ENCODE data around the gene GDPD3.
A peak's percentile ranks its signal among the peaks of the same experiment; 100 is the strongest.
"Not testable (repeated sequence)": the region's sequence is repeated elsewhere in the genome, so short reads cannot be mapped to it uniquely, and the experiment has no call there.

Gene GDPD3

GRCh38 chr16:30116291-30117207 lies 3.2 kb upstream of the GDPD3 start:
- no peak overlapping the region for H3K4me3 ChIP-seq (ENCODE audit: low read depth, low read length)
- no peak for TF ChIP-seq CTCF (IDR thresholded peaks at IDR 0.05; ENCODE audit: low read depth, low read length, missing control alignments)
- DNase-seq (ENCODE audit: low read depth), result no peak

- no peak overlapping the region for H3K4me3 ChIP-seq (ENCODE audit: low read depth, low read length)
- no peak for TF ChIP-seq CTCF (IDR thresholded peaks at IDR 0.05; ENCODE audit: low read depth, low read length, missing control alignments)
- DNase-seq (ENCODE audit: low read depth), result no peak
Observed at GRCh38 chr16:30115238-30115637, 1.9 kb upstream of the GDPD3 start.

- DNase-seq (ENCODE audit: low read depth), result not testable (repeated sequence)
Observed at GRCh38 chr16:30114833-30115232, 1.5 kb upstream of the GDPD3 start.

GRCh38 chr16:30114411-30114810 lies 1.1 kb upstream of the GDPD3 start:
- DNase-seq (ENCODE audit: low read depth), result no peak
- no peak overlapping the region for H3K4me3 ChIP-seq (ENCODE audit: low read depth, low read length)
- TF ChIP-seq CTCF (IDR thresholded peaks at IDR 0.05; ENCODE audit: low read depth, low read length, missing control alignments), result no peak

More at GRCh38 chr16:30114833-30115232, 1.5 kb upstream of the GDPD3 start:
- not testable (repeated sequence) for H3K4me3 ChIP-seq (ENCODE audit: low read depth, low read length)

GRCh38 chr16:30113711-30114333 lies 485 bp upstream of the GDPD3 start:
- H3K4me3 ChIP-seq (ENCODE audit: low read depth, low read length), result no peak overlapping the region
- TF ChIP-seq CTCF (IDR thresholded peaks at IDR 0.05; ENCODE audit: low read depth, low read length, missing control alignments), result no peak
- DNase-seq (ENCODE audit: low read depth), result no peak

- peak; percentile 48 for DNase-seq (ENCODE audit: low read depth)
- no peak overlapping the region for H3K4me3 ChIP-seq (ENCODE audit: low read depth, low read length)
- TF ChIP-seq CTCF (IDR thresholded peaks at IDR 0.05; ENCODE audit: low read depth, low read length, missing control alignments), result peak; percentile 97
Observed at GRCh38 chr16:30112197-30113030, 923 bp downstream of the GDPD3 start.

GRCh38 chr16:30110661-30111060 lies 2.7 kb downstream of the GDPD3 start:
- no peak for DNase-seq (ENCODE audit: low read depth)
- no peak overlapping the region for H3K4me3 ChIP-seq (ENCODE audit: low read depth, low read length)
- no peak for TF ChIP-seq CTCF (IDR thresholded peaks at IDR 0.05; ENCODE audit: low read depth, low read length, missing control alignments)

Data from GM12864 (cell line).